AG10803 (cell line): ENCODE results near the gene DENND1A.

Experiments
- DNase-seq: peaks from one replicate; pipeline ENCODE4 v3.0.0; 2010; ENCODE audit warnings: low read depth
- H3K4me3 ChIP-seq: 2 replicates; pipeline ENCODE4 v1.5.1; 2011; ENCODE audit warnings: mild to moderate bottlenecking, low read length, control low read depth
- TF ChIP-seq, protein P1 (sequence below): conservative IDR thresholded peaks from 2 replicates; pipeline ENCODE4 v1.5.1; 2011; ENCODE audit warnings: mild to moderate bottlenecking, low read length, control low read depth, inconsistent platforms

DENND1A gene

DNA sequence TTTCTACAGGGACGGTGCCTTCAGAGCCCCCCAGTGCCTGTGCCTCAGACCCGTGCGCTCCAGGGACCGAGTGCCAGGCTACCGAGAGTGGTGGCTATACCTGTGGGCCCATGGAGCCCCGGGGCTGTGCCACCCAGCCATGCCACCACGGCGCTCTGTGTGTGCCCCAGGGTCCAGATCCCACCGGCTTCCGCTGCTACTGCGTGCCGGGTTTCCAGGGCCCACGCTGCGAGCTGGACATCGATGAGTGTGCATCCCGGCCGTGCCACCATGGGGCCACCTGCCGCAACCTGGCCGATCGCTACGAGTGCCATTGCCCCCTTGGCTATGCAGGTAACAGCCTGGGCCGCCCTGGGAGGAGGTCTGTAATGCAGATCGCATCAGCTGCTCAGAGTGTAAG, 567.1 kb downstream of the DENND1A start:
- H3K4me3 ChIP-seq, result no peak overlapping the region
- TF ChIP-seq, protein P1, sequence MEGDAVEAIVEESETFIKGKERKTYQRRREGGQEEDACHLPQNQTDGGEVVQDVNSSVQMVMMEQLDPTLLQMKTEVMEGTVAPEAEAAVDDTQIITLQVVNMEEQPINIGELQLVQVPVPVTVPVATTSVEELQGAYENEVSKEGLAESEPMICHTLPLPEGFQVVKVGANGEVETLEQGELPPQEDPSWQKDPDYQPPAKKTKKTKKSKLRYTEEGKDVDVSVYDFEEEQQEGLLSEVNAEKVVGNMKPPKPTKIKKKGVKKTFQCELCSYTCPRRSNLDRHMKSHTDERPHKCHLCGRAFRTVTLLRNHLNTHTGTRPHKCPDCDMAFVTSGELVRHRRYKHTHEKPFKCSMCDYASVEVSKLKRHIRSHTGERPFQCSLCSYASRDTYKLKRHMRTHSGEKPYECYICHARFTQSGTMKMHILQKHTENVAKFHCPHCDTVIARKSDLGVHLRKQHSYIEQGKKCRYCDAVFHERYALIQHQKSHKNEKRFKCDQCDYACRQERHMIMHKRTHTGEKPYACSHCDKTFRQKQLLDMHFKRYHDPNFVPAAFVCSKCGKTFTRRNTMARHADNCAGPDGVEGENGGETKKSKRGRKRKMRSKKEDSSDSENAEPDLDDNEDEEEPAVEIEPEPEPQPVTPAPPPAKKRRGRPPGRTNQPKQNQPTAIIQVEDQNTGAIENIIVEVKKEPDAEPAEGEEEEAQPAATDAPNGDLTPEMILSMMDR, result no peak
- no peak for DNase-seq

DNA sequence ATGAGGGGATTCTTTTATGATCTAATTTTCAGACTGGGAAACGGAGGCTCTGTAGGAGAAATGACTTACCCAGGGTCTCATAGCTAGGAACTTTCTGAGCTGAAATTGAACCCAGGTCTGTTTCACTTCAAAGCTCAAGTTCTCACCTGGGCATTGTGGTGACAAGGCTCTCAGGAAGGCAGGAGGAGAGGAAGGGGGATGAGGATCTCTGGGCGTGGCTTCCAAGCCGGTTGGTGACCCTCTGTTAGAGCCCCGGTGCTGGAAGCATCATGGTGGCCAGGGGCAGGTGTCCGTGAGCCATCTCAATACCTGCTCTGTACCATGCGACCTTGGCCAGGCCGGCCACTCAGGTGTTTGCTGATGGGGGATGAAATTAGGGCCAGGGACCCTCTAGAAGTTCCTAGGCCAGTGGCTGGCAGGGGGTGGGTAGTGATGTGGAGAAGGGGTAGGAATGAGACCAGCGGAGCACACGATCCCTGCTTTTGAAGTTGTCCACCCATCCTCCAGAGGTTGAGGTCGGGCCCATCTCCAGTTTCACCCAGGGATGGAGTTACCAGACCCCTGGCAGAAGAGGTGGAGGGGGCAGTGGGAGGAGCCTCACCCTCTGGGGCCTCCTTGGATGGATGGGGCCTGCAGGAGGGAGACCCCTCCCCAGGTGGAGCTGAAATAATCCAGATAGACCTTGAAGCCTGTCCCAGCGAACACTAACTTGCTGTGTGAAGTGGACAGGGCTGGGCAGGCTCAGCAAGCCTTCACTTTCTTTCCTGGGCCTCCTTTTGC, 568.0 kb downstream of the DENND1A start:
- no peak for DNase-seq
- TF ChIP-seq, protein P1, result no peak
- H3K4me3 ChIP-seq, result no peak overlapping the region

DNA sequence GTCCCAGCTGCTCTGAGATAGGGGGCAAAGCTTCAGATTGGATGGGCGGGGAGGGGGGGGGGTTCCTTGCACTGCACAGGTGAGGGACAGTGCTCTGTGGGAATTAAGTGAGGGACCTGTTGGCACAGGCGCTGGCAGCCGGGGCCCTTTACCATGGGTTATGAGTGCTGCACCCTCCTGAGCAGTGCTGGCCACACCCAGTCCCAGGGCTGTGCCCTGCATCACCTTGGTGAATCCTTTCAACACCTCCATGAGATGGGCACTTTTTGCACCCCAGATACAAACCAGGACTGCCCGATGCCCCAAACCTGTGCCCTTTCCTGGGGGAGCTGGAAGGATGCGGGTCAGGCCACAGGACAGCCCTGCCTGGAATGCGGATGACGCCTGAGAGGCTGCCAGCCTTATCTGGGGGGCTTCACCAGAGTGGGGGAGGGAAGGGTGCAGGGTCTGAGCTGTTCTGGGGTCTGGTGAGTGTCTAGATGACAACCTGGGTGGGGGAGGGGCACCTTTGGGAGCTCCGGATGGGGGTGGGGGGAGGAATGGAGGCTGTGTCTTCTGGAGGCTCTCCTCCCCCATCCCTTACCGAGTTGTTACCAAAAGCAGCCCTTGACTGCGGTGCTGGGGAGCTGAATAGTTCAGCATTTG, 568.7 kb downstream of the DENND1A start:
- DNase-seq, result no peak

DNA sequence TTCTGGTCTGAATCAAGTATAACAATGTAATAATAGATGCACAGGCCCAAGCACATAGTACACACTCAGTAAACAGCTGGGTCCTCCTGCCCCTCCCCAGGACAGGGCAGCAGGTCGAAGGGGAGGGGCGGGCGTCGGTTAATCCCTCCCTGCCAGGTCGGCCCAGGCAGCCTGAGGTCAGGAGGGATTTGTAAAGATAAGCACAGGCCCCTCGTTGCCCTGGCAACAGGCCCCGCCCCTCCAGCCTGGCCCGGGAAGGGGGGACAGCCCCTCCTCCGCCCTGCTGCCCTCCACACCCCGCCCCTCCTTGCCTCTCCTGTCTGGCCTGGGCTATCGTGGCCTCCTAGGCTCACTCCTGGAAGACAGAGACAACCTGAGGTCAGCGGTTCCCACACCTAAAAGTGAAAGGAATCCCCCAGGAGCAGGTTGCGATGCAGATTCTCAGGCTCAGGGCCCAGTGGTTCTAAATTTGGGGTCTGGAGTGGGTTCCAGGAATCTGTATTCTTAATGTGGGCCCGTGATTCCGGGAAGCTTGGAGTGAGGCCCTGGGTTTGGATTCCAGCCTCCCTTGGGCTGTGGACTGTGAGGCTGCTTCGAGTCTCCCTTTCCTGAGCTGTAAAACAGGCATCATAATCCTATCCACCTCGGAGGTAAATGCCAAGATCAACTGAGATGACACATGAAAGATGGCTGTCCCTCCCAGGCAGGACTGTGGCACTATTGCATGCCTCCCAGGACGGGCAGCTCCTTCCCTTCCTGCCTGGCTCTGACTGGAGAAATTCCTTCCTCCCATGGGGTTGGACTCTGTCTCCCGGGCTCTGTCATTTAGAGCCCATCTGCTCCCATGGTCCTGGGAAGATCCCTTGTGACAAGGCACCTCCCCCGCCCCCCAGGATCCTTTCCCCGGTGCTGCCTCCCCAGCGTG, 569.5 kb downstream of the DENND1A start:
- no peak for DNase-seq
- TF ChIP-seq, protein P1, result no peak
- H3K4me3 ChIP-seq, result no peak overlapping the region

More for the DNA sequence above, 568.7 kb downstream of the DENND1A start:
- TF ChIP-seq, protein P1, result no peak
- no peak overlapping the region for H3K4me3 ChIP-seq

DNA sequence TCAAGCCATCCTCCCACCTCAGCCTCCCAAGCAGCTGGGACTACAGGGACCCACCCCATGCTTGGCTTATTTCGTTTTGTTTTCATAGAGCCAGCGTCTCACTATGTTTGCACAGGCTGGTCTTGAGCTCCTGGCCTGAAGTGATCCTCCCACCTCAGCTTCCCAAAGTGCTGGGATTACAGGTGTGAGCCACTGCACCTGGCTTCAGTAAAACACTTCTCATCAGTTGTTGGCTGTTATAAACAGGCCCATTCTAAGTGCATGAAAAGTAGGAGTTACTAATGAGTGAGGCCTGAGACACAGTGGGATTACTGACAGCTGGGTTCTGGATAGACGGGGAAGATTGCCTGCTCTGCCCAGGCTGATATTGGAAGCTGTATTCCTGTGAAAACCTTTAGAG, 570.4 kb downstream of the DENND1A start:
- TF ChIP-seq, protein P1, result no peak
- no peak overlapping the region for H3K4me3 ChIP-seq
- DNase-seq, result no peak

DNA sequence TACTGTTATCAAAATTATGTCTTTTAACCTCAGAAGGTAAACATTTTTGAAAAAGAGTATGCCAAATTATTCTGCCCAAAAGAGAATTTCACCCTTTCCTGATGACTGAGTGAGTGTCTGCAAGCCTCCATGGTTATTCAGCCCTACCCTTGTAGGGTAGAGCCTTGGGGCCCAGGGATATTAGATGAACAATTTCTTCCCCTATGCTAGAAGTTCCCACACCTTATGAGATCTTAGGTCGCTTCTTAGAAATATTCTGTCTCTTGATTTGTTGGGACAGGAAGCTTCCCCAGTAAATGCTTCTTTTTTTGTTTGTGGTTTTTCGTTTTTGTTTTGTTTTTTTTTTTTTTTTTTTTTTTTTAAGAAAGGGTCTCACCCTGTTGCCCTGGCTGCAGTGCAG, 570.8 kb downstream of the DENND1A start:
- no peak overlapping the region for H3K4me3 ChIP-seq
- DNase-seq, result no peak
- TF ChIP-seq, protein P1, result no peak
